HG03378 (cell line): ENCODE measurements around the gene NELL2.
"Not testable (repeated sequence)": the region's sequence is repeated elsewhere in the genome, so short reads cannot be mapped to it uniquely, and the experiment has no call there.

Experiments
- ATAC-seq: cut with Tn5 transposase; IDR thresholded peaks from one replicate; pipeline ENCODE4 v1.9.1; 2021; ENCODE audit warnings: mild to moderate bottlenecking, moderate library complexity; ENCODE audit not compliant: unreplicated experiment

Gene NELL2

DNA sequence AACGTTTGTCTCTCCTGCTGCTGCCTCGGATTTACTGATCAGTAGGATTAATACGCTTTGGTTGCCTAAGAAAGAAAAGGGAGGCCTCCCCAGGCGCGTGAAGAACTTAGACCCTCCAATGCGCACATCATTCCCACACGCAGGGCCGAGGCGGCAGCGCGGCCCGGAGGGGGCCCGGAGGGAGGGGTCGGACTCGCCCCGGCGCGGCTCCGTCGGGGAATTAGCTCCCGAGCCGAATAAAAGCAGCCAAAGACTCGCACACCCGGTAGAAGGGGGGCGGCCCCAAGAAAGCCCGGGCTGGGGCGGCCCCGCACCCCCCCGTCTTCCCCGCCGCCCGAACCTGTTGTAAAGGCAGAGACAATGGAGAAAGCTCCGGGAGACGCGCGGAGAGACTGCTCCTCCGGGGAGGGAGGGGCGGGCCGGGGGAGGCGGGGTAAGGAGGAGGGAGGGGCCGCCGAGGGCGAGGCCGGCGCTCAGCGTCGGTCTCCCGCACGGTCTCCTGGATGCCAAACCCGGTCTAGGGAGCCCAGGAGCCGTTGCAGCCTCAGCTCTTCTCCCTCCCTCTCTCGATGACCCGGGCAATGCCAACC lies at the start of gene NELL2:
Gene NELL2, minus strand, starts transcription at position 362 of the 590 bp plus-strand sequence. CDS start 446 bp downstream, outside the sequence.
- ATAC-seq = no peak

DNA sequence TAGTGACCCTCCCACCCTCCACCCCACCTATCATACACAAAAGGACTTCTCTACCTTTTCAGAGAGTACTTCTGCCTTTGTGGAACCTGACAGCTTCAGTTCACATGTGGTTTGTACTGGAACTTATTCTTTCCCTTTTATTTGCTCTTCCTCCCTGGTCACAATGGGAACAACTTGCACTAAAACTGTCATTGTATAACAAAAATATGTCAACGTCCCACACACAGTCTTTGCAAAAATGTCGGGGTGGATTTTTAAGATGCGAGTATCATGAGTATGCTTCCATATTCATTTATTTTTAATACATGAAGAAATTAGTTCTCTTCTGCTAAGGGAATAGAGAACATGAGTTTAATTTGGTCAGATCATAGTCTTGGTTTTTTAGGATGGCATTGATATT lies 45.6 kb upstream of the NELL2 start:
- ATAC-seq = no peak

DNA sequence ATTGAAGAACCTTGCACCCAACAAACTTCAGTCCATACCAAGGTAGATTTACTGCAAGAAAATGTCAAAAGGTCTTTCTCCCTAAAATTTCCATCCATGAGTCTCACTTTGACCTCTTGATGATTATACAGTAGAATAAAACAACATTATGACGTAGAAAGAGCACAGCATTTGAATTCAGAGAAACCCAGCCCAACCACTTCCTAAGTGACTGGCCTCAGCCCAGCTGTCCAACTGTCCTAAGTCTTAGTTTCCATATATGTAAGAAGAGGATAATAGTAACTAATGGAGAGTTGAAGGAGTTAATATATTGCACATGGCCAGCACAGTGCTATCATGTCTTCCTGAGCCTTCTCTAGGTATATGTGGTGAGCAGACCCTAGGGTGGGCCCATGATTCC lies 41.0 kb upstream of the NELL2 start:
- ATAC-seq = no peak

DNA sequence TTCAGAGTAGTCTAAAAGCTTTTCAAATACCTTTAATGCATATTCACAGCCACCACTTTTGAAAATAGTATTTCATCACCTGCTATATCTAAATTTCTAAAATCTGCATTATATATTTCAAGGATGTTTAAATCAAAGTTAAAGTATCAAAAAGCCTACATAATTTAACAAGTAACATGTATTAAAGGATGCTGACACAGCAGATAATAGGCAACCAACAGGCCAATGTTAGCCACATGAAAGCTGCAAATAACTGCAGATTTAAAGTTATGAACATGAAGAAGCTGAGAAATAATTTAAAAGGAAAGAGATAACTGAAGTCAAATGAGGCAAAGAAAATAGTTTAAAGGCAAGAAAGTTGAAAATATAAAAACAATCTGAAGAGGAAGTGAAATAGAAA lies 39.8 kb upstream of the NELL2 start:
- no peak for ATAC-seq

DNA sequence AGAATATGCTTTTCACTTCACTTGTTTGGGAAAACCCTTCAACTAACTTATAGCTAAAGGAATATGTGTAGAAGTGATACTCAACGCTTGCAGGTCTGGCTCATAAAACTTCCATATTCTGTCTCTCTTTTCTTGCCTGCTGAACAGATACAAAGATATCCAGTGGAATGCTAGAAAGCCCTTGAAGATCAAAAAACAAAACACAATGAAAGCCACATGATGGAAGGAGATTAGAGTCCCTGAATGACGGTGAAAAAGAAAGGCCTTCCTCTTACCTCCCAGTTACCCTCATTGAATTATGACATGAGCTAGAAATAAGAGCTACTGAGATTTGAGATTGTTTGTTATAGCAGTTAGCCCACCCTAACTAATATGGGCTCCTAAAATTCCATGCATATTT lies 28.2 kb upstream of the NELL2 start:
- no peak for ATAC-seq

DNA sequence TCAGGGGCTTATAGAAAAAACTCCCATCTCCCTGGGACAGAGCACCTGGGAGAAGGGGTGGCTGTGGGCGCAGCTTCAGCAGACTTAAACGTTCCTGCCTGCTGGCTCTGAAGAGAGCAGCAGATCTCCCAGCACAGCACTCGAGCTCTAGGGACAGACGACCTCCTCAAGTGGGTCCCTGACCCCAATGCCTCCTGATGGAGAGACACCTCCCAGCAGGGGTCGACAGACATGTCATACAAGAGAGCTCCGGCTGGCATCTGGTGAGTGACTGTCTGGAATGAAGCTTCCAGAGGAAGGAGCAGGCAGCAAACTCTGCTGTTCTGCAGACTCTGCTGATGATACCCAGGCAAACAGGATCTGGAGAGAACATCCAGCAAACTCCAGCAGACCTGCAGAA lies 22.0 kb upstream of the NELL2 start:
- ATAC-seq = not testable (repeated sequence)

DNA sequence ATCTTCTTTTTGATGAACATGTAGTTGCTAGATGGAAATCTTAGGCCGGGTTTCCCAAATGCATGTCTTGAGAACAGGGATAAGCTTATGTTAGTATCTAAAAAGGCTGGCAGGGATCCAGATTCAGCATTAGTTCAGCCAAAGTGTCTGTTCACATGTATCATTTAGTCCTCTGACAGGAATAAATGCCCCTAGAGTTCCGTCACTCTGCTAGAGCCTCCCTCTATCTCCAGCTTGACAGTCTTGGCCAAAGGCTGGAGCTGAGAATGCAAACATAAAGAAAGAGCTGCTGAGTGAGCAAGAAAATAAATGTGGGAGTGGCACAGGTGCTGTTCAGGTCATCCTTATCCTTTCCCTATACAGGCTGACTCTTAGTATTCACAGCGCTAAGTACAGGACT lies 13.8 kb upstream of the NELL2 start:
- ATAC-seq = no peak

DNA sequence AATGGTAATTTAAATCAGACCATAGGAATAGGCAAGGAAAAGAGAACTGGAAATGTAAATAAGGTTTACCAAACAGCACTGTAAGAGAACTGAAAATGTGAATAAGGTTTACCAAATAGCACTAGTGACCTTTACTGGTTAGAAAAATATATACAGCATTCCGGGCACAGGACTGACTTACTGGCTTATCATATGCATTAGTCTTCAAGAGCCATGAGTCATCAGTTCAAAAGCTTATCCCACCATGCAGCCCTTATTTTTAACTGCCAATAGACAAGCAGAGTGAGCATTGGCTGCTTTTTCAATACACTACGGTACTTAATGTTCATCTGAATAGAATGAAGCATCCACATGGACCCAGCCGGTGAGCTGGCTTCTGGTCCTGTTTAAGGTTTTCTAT lies 13.0 kb upstream of the NELL2 start:
- ATAC-seq = no peak

DNA sequence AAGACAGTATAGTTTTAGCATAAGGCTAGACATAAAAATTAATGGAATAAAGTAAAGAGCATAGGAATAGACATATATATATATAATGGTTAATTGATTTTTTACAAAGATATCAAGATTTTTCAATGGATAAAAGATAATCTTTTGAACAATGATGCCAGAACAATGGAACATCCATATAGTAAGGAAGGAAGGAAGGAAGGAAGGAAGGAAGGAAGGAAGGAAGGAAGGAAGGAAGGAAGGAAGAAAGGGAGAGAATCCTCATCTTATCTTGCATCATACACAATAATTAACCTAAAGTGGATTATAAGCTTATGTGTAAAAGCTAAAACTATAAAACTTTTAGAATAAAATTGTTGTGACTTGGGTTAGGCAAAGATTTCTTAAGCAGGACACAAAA lies 9.8 kb upstream of the NELL2 start:
- ATAC-seq = no peak

DNA sequence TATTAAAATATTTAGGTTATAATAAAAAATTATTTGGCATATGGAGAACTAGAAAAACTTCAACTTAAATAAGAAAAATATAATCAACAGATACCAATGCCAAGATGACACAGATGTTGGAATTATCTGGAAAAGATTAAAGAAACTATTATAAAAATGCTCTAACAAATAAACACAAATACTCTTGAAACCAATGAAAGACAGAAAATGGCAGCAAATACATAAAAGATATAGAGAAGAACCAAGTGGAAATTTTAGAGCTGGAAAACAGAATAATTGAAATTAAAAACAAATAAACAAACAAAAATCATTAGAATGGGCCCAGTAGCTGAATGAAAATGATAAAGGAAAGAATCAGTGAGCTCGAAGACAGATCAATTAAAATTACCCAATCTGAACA lies 5.1 kb upstream of the NELL2 start:
- ATAC-seq = no peak

DNA sequence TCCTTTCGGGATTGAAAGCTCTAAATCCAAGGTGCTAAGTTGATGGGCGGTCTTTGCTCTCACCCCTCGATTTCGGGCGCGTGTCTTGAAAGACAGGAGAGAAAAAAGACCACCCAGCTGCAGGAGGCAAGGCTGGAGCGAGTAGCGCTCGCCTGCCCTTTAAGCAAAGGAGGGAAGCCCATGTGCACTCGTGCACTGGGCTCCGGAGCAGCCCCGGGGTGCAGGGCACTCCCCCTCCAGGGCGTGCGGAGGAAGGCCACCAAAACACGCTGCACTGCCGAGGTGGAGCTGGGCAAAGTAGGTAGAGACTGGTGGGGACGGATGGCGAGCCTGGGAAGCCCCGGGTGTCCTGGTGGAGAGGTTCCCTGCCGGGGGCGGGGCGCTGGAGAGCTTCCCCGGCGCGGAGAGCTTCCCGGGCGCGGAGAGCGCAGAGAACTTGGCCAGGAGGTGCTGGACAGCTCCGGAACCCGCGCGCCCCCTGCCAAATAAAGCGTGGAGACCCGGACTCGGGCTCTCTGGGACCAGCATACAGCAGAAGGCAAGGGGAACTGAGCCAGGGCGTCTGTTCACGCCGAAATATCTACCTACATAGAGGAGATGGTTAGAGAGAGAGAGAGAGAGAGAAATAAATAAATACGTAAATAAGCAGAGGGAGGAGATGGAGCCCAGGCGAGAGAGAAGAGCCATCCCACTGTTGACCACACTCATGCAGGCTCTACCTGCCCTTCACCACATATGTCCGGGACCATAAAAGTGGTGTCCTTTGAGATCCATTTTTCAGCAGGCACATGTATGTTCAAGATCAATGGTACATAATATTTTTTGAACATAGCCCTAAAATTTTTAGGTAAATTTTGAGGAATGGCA lies 662 bp upstream of the NELL2 start:
- no peak for ATAC-seq

DNA sequence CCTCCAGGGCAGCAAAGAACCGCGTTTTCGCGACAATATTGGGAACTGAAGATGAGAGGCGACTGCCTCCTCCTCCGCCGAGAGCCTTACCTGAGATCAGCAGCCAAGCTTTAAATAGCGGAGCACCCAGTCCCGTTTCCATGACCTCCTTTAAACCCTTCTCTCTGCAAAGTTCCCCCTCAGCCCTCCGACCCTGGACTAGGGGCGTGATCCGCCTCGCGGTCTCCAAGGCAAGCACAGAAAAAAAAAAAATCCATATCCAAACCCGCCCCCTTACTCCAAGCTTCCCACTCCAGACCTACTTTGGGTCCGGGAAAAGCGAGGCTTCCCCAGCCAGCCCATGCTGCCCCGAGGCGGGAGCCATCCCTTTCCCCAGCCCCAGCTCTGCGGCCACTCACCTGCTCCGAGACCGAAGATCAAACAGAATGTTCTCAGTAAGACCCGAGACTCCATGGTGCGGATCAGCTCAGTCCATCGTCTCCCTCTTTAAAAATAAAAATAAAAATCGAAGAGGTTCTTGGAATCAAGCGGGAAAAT lies 630 bp downstream of the NELL2 start:
- ATAC-seq = no peak

DNA sequence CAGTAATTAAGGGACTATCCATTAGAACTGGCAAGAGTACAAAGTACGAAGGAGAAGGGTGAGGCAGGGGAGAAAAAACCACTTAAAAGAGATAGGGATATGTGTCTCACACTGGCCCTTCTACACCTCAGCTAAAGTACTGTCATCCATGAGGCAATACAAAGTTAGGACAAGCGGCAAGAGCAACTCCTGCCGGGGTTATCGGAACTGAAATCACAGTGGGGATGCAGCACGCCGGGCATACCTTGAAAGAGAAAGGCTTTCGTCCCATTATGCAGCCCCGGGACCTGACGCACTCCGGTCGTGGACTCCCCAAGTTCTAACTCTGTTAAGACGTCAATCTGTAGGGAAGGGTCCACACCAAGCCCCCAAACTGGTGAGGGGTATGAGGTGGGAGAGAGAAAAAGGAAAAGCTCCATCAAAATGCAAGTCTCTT lies 1.1 kb downstream of the NELL2 start:
- ATAC-seq = no peak

DNA sequence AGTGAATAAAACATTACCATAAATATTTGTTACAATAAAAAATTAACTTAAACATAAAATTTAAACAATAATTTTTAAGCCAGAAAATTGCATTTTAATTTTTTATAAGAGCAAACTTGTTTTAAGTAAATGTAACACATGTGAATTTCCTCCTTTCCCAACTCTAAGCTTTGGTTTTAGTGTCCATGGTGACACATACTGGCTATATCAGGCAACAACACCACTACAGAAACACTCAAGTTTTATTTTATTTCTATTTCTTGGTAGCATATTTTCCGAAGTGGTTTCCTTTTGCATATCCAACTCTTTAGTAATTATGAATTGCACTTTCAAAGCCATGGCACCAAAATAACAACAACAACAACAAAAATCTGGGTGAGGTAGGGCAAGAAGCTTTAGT lies 2.2 kb downstream of the NELL2 start:
- no peak for ATAC-seq

DNA sequence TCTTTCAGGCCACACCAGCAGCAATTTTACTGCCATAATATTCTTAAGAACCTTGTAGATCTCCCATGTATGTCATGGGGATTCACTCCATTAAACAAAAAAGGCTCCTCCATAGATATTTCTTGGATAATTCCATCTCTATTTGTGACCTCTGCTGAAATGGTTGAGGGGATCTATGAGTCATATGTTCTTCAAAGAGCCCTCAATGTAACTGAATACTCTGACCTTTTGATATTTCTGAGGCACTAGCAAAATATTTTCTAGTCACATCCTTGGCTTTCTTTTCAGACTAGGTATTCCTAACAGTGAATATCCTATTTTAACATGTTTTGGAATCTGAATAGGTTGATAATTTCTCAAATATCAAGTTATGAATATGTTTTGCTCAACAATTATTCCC lies 6.6 kb downstream of the NELL2 start:
- ATAC-seq = no peak

DNA sequence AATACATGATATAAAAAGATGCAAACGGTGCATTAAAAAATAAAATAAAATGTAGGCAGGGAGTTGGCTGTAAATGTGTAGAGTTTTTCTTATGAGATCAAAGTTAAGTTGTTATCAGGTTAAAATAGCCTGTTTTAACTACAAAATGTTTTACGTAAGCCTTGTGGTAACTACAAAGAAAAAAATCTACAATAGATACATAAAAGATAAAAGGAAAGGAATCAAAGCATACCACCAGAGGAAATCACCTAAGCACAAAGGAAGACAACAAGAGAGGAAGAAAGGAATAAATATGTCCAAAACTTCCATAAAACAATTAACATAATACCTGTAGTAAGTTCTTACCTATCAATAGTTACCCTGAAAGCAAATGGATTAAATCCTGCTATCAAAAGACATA lies 12.2 kb downstream of the NELL2 start:
- no peak for ATAC-seq

DNA sequence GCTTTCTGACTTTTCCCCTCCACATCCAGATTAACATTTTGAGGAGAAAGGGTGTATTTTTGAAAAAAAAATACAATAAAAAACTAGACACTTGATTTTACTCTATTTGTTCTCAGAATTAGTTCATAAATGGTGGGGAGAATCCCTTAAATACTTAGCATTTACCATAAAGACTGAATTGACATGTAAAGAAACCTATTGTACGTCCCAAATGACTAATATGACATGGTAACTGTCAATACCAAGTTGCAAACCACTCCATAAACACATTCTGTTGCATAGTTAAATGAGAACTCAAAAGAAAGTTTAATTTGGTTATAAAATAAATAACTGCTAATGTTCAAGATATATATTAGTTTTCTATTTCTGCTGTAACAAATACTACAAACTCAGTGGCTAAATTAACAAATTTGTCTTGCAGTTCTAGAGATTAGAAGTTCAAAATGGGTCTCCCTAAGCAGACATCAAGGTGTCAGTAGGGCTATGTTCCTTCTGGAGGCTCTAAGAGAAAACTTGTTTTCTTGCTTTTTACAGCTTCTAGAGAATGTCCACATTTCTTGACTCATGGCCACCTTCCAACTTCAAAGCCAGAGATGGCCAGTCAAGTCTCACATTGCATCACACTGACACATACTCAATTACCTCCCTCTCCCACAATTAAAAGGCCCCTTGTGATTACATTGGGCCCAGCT lies 16.0 kb downstream of the NELL2 start:
- no peak for ATAC-seq

DNA sequence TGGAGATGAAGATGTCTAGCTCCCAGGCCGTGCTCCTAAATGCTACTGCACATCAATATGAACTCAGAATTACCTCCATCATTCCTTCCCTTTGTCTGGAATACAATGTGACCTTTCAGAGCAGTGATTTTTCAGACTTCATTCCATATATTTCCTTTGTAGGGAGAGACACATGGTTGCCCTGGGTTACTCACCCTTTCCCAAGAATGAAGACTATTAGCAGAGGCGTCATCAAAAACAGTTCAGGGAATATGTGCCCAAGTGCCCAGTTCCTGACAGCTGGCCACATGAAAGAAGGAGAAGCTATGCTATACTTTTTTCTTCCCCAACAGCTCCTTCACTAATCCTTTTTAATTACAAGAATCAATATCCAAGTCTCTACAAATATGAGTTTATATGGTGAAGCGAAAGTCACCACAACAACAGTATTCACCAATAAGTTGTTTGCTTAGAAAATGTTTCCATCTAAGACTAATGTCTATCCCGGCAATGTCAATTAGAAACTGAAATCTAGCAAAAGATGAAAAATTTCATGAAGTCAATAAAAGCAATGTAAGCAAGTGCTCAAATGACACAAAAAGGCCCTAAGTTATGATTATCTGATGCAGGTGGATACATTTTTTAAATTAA lies 17.8 kb downstream of the NELL2 start:
- no peak for ATAC-seq

DNA sequence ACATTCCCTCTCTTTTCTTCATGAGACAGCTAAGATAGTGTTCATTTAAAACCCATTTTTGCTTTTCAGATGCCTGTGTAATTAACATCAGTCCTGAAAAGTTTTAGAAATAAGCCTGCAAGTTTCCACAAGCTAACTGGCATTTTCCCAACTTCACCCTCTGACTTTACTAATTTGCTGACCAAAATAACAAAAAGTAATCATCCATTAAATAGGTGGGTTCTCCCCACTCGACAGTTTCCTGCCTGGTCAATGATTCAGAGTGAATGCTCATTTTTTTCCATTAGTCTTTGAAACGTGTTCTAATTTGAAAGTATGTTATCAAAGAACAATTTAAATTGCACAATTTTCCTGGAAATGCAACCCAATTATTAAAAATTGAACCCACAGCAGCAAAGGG lies 23.6 kb downstream of the NELL2 start:
- ATAC-seq = no peak

DNA sequence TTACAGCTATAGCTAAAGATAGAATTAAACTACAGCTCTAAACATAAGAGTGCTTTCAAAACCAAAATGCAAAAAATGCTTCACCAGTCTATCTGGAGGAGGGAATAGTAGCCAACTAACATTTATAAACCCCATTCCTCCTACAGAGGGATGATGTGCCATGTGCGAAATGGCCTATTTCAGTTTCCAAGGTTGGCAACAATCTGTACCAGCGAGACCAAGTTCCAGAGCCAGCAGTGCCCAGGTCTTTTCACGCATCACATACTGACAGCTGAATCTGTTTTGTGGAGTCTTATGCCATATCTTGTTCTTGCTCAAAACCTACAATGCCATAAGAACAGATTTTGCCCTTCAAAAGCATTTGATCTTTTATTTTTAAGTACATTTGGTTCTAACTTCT lies 24.5 kb downstream of the NELL2 start:
- ATAC-seq = no peak

DNA sequence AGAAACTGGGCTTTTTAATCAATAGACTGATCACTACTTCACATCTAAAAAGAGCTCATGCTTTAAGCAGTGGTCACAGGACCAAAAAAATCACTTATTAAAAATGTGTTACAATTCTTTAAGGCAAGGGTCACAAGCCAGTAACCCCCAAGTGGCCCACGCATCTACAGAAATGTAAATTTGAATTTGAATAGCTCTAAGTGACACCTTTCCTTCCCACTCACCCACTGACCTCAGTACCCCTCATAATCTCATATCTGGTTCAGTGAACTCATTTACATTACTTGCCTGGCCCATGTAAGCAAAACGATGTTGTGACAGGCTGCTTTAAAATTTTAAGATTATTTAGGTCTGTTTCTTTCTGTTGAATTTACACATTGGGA lies 27.4 kb downstream of the NELL2 start:
- ATAC-seq = peak; percentile 74
